ENCODE measurements around the gene TPM1. TPM values are rescaled to one million over a fixed set of nuclear protein-coding genes. Genes with fewer than 3 reads are reported as not detected.
"Not testable (repeated sequence)": the region's sequence is repeated elsewhere in the genome, so short reads cannot be mapped to it uniquely, and the experiment has no call there.

TPM1 gene
- total RNA-seq, 1 donor from 2014 or later, result 519 TPM

GRCh38 chr15:63099581-63099980 is 57.0 kb downstream of the TPM1 start:
- DNase-seq, result not testable (repeated sequence)

GRCh38 chr15:63103416-63103815 is 60.9 kb downstream of the TPM1 start:
- no peak for DNase-seq

DNA sequence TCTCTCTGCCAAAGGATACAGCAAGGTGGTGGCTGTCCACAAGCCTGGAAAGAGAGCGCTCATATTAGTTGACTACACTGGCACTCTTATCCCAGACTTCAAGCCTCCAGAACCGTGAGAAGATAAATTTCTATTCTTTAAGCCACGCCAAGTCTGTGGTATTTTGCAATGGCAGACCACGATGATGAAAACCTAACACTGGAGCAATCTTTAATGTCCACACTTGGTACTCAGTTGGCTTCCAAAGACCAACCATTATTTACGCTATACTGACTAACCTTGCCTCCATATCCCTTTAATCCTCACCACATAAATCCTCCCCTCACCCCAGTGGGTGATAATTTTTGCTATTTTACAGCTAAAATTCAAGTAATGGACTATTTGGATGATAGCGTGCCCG is 62.2 kb downstream of the TPM1 start:
- no peak for DNase-seq

- DNase-seq, result not testable (repeated sequence)
These were observed 62.8 kb downstream of the TPM1 start for GRCh38 chr15:63105354-63105753.

DNA sequence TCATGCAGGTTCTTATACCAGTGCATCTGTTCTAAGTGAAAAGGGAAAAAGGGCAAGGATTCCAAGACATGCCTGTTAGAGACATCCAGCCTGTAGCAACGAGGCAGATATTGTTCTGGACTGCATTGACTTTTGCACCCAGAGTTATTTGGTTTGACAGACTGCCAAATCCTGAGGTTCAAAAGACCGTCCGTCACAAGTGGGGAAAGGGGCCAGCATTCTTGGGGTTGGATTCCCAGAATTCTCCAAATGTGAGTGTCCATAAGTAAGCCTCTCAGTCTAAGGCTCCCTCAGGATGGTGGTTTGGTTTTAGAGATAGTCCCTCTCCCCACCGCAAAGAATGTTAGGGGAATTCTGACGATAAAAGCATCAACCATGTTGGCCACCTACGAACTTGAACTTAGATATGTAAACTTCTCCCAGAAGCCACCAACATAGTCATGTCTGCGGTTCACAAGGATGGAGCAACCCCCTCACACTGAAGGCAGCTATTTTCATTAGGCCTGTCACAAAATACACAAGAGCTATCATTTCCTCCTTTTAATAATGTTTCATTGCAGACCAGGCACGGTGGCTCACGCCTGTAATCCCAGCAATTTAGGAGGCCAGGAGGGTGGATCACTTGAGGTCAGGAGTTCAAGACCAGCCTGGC is 65.5 kb downstream of the TPM1 start:
- no peak for DNase-seq

- DNase-seq, result no peak
These were observed 67.0 kb downstream of the TPM1 start for GRCh38 chr15:63109498-63109897.

GRCh38 chr15:63109920-63110319 is 67.4 kb downstream of the TPM1 start:
- DNase-seq, result no peak

GRCh38 chr15:63110428-63111026 is 68.0 kb downstream of the TPM1 start:
- no peak for DNase-seq

GRCh38 chr15:63111481-63111880 is 68.9 kb downstream of the TPM1 start:
- no peak for DNase-seq

GRCh38 chr15:63112871-63113270 is 70.3 kb downstream of the TPM1 start:
- no peak for DNase-seq

- DNase-seq, result no peak
These were observed 71.9 kb downstream of the TPM1 start for GRCh38 chr15:63114465-63114864.

Other genes with a start within 250 kb of the TPM1 start
- gene LACTB, start 79.1 kb downstream of the TPM1 start, total RNA-seq, result 12.4 TPM
- 63.6 TPM for gene RPS27L, start 114.7 kb downstream of the TPM1 start, total RNA-seq
- 52.0 TPM for gene RAB8B, start 146.9 kb downstream of the TPM1 start, total RNA-seq
- 13.3 TPM for gene APH1B, start 234.9 kb downstream of the TPM1 start, total RNA-seq